Kidney epithelial cell (primary cell): ENCODE data around the gene RPS4Y2. TPM values are rescaled to one million over a fixed set of nuclear protein-coding genes. Genes with fewer than 3 reads are reported as not detected.

Experiments
- DNase-seq: peaks from one replicate; pipeline ENCODE4 v3.0.0-alpha.2; 2010; ENCODE audit warnings: low read depth
- H3K27me3 ChIP-seq: 2 replicates; pipeline ENCODE4 v1.6.0; 2011; ENCODE audit warnings: low read length; ENCODE audit not compliant: control insufficient read depth, insufficient read depth
- H3K36me3 ChIP-seq: 2 replicates; pipeline ENCODE4 v1.5.1; 2011; ENCODE audit warnings: low read length; ENCODE audit not compliant: control insufficient read depth, insufficient read depth
- H3K4me3 ChIP-seq: 2 replicates; pipeline ENCODE4 v1.5.1; 2011; ENCODE audit warnings: low read depth, mild to moderate bottlenecking, control low read depth, low read length
- CTCF ChIP-seq: IDR thresholded peaks from 2 replicates; pipeline ENCODE4 v1.5.1; 2011; ENCODE audit warnings: mild to moderate bottlenecking, moderate library complexity, low read length, control low read depth, inconsistent platforms; ENCODE audit not compliant: insufficient read depth, poor library complexity, severe bottlenecking
- total RNA-seq: library from RNA; depleted of rRNA; stranded (reverse); fragments of >200 nt; gene quantifications from 2 replicates; pipeline ENCODE4 v1.2.3, GENCODE V29; 2015

The RPS4Y2 gene
- total RNA-seq, 1 donor from 2014 or later: not detected

DNA sequence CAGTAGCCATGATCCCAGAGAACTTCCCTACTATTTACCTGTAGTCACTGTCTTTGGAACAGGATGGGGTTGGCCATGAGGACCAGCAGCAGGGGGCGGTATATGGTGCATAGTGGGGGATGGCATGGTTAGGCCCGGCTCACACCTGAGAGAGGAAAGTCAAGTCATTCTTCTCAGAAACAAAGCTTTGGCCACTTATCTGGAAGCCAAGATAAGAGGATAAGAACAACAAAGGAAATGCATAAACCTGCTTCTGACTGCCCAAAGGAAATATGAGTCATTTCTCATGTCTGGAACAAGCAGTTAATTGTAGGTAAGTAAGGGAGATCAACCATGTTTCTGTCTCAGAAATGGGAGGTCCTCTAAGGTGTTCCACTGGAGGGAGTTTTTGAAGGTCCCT is 10.8 kb upstream of the RPS4Y2 start:
- TF ChIP-seq CTCF: no peak

DNA sequence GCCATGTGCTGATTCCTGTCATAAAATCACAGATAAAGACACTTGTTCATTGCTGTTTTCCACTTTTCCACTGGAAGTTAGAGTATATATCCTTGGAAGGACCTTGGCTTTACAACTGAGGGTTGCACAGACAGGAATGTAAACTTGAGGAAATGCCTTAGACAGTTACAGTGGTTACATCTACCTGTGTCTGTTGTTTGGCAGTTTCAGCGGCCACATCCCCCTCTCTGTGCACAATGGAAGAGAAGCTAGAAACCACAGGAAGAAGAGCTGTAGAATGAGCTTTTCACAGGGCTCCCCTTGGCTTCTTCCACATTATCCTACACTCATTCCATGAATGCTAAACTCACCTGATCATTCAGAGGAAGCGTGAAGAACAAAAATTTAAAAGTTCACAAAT is 9.0 kb upstream of the RPS4Y2 start:
- Histone ChIP-seq H3K27me3 (no peaks in the 10 kb centered on the region), H3K36me3 (no peaks in the 10 kb centered on the region), H3K4me3 (no peak overlapping the region)
- TF ChIP-seq CTCF: no peak
- DNase-seq: no peak

More for the DNA sequence above, 10.8 kb upstream of the RPS4Y2 start:
- Histone ChIP-seq H3K36me3 (no peaks in the 10 kb centered on the region), H3K4me3 (no peak overlapping the region), H3K27me3 (no peaks in the 10 kb centered on the region)
- DNase-seq: no peak

- Histone ChIP-seq H3K36me3 (no peaks in the 10 kb centered on the region), H3K4me3 (no peak overlapping the region), H3K27me3 (no peaks in the 10 kb centered on the region)
- no peak for TF ChIP-seq CTCF
- no peak for DNase-seq
These were observed 8.0 kb downstream of the RPS4Y2 start for GRCh38 chrY:20763869-20764268.

- DNase-seq: no peak
- H3K4me3 ChIP-seq: no peak overlapping the region
- no peaks in the 10 kb centered on the region for H3K36me3 ChIP-seq
- no peak for TF ChIP-seq CTCF
- H3K27me3 ChIP-seq: no peaks in the 10 kb centered on the region
These were observed 9.2 kb downstream of the RPS4Y2 start for GRCh38 chrY:20765117-20765516.

DNA sequence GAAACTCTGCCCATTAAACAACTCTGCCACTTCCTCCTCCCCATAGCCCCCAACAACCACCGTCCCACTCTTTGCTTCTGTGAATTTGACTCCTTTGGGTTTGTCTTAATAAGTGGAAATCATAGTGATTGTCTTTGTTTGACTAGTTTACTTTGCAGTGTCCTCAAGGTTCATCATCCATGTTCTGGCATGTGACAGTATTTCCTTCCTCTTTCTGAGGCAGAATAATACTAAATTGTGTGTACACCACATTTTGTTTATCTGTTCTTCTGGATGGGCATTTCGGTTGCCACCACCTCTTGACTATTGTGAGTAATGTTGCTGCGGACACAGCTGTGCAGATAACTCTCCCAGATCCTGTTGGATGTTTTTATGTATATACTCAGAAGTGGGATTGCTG is 14.8 kb downstream of the RPS4Y2 start:
- H3K36me3 ChIP-seq: no peaks in the 10 kb centered on the region
- DNase-seq: no peak

More for the DNA sequence above, 14.8 kb downstream of the RPS4Y2 start:
- TF ChIP-seq CTCF: no peak
- Histone ChIP-seq H3K27me3 (no peaks in the 10 kb centered on the region), H3K4me3 (no peak overlapping the region)
